K562 (cell line): ENCODE measurements around the gene COL9A3. TPM values are rescaled to one million over a fixed set of nuclear protein-coding genes. Genes with fewer than 3 reads are reported as not detected.

Experiments
- BMI1 ChIP-seq: fragments of 150-350 bp; IDR thresholded peaks from 2 replicates; pipeline ENCODE4 v1.6.1; 2014; ENCODE audit warnings: low read length
- EGR1 ChIP-seq: fragments of 450-650 bp; conservative IDR thresholded peaks from 2 replicates; pipeline ENCODE4 v1.6.1; 2017; ENCODE audit warnings: mild to moderate bottlenecking
- MGA ChIP-seq: fragments of 450-650 bp; IDR thresholded peaks from 2 replicates; pipeline ENCODE4 v1.6.1; 2016; ENCODE audit warnings: mild to moderate bottlenecking, moderate library complexity
- POLR2H ChIP-seq: IDR thresholded peaks from 2 replicates; pipeline ENCODE4 v1.6.1; 2016; ENCODE audit warnings: missing genetic modification characterization, low read depth, mild to moderate bottlenecking, control low read depth, missing compliant biosample characterization, moderate library complexity
- ZBTB17 ChIP-seq: fragments of 450-650 bp; formaldehyde crosslinking; IDR thresholded peaks from 2 replicates; pipeline ENCODE4 v1.4.0; 2020; ENCODE audit warnings: mild to moderate bottlenecking
- ZBTB2 ChIP-seq: fragments of 450-650 bp; IDR thresholded peaks from 2 replicates; pipeline ENCODE4 v1.6.1; 2016; ENCODE audit warnings: antibody characterized with exemption
- polyA plus RNA-seq, 8 experiments: library from polyadenylated mRNA; depleted of rRNA in 4 of 8; stranded (reverse) in 5 of 8; unstranded in 3 of 8; fragments of >200 nt; fragmentation: Nextera tagmentation in 2 of 8; fragmentation: Illumina TruSeq in 1 of 8; extraction: Ambion mirVana in 2 of 8; extraction: Trizol in 1 of 8; gene quantifications; 2 replicates each; pipeline versions ENCODE4 v1.2.1 to v1.2.3, GENCODE V29; 2011 to 2014; ENCODE audit warnings: inconsistent platforms in 1 of 8, missing spikeins in 1 of 8
- total RNA-seq, 7 experiments: library from RNA; depleted of rRNA in 6 of 7; stranded (reverse); fragments of >200 nt in 6 of 7; fragmentation: Illumina TruSeq in 2 of 7; extraction: Trizol in 2 of 7; gene quantifications; 2 replicates each; pipeline versions ENCODE4 v1.2.1 to v1.2.3, GENCODE V29; 2011 to 2021; ENCODE audit warnings: low replicate concordance in 1 of 7

Gene COL9A3
- total and polyA plus RNA-seq, 9 of the 15 experiments (the other 6 are each of a cell fraction or from before 2014, with no cell fraction given), result 0.14 to 3.6 (median 0.88) TPM; not detected in 1

- TF ChIP-seq MGA, result no peak
- no peak for TF ChIP-seq ZBTB17
- TF ChIP-seq ZBTB2, result peak; percentile 65; the same call in 1 of the 2 replicates
- TF ChIP-seq POLR2H (tag), result no peak
- no peak for TF ChIP-seq BMI1
- TF ChIP-seq EGR1, result no peak
- TF ChIP-seq, all 486 proteins: peak for 91
Observed at GRCh38 chr20:62822788-62823651, 6.2 kb downstream of the COL9A3 start (continued).
